Amniotic epithelial cell (primary cell): ENCODE results near the gene THSD4.
"Not testable (repeated sequence)": the region's sequence is repeated elsewhere in the genome, so short reads cannot be mapped to it uniquely, and the experiment has no call there.

Experiments used
- DNase-seq: peaks from one replicate; pipeline ENCODE4 v3.0.0-alpha.2; 2010; ENCODE audit warnings: low read depth

The THSD4 gene

GRCh38 chr15:71149646-71150557 is 34.6 kb downstream of the THSD4 start:
- DNase-seq: no peak

GRCh38 chr15:71151081-71151480 is 35.8 kb downstream of the THSD4 start:
- DNase-seq: peak; percentile 33

- peak; percentile 8 for DNase-seq
Measured at GRCh38 chr15:71152542-71152941, 37.3 kb downstream of the THSD4 start.

GRCh38 chr15:71153823-71154524 is 38.7 kb downstream of the THSD4 start:
- DNase-seq: no peak

GRCh38 chr15:71154607-71155200 is 39.4 kb downstream of the THSD4 start:
- DNase-seq: no peak

- no peak for DNase-seq
Measured at GRCh38 chr15:71155534-71155933, 40.3 kb downstream of the THSD4 start.

GRCh38 chr15:71160976-71161375 is 45.7 kb downstream of the THSD4 start:
- DNase-seq: no peak

- DNase-seq: no peak
Measured at GRCh38 chr15:71162309-71162708, 47.0 kb downstream of the THSD4 start.

GRCh38 chr15:71164606-71165005 is 49.3 kb downstream of the THSD4 start:
- DNase-seq: not testable (repeated sequence)

GRCh38 chr15:71167445-71168165 is 52.3 kb downstream of the THSD4 start:
- no peak for DNase-seq

- no peak for DNase-seq
Measured at GRCh38 chr15:71168166-71168834, 53.0 kb downstream of the THSD4 start.

- no peak for DNase-seq
Measured at GRCh38 chr15:71170163-71170562, 54.9 kb downstream of the THSD4 start.

GRCh38 chr15:71171195-71171594 is 55.9 kb downstream of the THSD4 start:
- no peak for DNase-seq

GRCh38 chr15:71174360-71174759 is 59.1 kb downstream of the THSD4 start:
- DNase-seq: not testable (repeated sequence)

- no peak for DNase-seq
Measured at GRCh38 chr15:71180986-71181853, 65.9 kb downstream of the THSD4 start.

GRCh38 chr15:71182522-71182921 is 67.3 kb downstream of the THSD4 start:
- no peak for DNase-seq

GRCh38 chr15:71183063-71183462 is 67.8 kb downstream of the THSD4 start:
- DNase-seq: no peak

GRCh38 chr15:71185706-71186105 is 70.4 kb downstream of the THSD4 start:
- no peak for DNase-seq

- DNase-seq: no peak
Measured at GRCh38 chr15:71186267-71186666, 71.0 kb downstream of the THSD4 start.

- no peak for DNase-seq
Measured at GRCh38 chr15:71187078-71187477, 71.8 kb downstream of the THSD4 start.

- DNase-seq: no peak
Measured at GRCh38 chr15:71187526-71187925, 72.3 kb downstream of the THSD4 start.
